HT1080 (cell line): ENCODE results near the gene ACAA1. TPM values are rescaled to one million over a fixed set of nuclear protein-coding genes. Genes with fewer than 3 reads are reported as not detected.

Experiments used
- DNase-seq: peaks from one replicate; pipeline ENCODE4 v3.0.0-alpha.2; 2015; ENCODE audit warnings: low read depth
- total RNA-seq: library from RNA; depleted of rRNA; stranded (reverse); fragments of >200 nt; shearing (Covaris generic); gene quantifications from 2 replicates; pipeline ENCODE4 v1.2.3, GENCODE V29; 2014

The ACAA1 gene
- total RNA-seq, 1 experiment from 2014 or later: 14.2 TPM

GRCh38 chr3:38119821-38120692, 16.9 kb downstream of the ACAA1 start:
- DNase-seq: no peak

- DNase-seq: no peak
Observed at GRCh38 chr3:38119248-38119544, 17.7 kb downstream of the ACAA1 start.

- DNase-seq: no peak
Observed at GRCh38 chr3:38118421-38119247, 18.3 kb downstream of the ACAA1 start.

GRCh38 chr3:38117748-38118420, 19.0 kb downstream of the ACAA1 start:
- DNase-seq: peak; percentile 67

GRCh38 chr3:38117163-38117716, 19.7 kb downstream of the ACAA1 start:
- no peak for DNase-seq

- no peak for DNase-seq
Observed at GRCh38 chr3:38116471-38117162, 20.3 kb downstream of the ACAA1 start.

GRCh38 chr3:38115645-38116427, 21.1 kb downstream of the ACAA1 start:
- DNase-seq: no peak

GRCh38 chr3:38114875-38115644, 21.9 kb downstream of the ACAA1 start:
- no peak for DNase-seq

GRCh38 chr3:38114052-38114874, 22.7 kb downstream of the ACAA1 start:
- DNase-seq: no peak

- DNase-seq: no peak
Observed at GRCh38 chr3:38112378-38112761, 24.6 kb downstream of the ACAA1 start.

GRCh38 chr3:38111696-38112377, 25.1 kb downstream of the ACAA1 start:
- no peak for DNase-seq

- no peak for DNase-seq
Observed at GRCh38 chr3:38111201-38111600, 25.7 kb downstream of the ACAA1 start.

- no peak for DNase-seq
Observed at GRCh38 chr3:38110314-38111050, 26.4 kb downstream of the ACAA1 start.

- DNase-seq: no peak
Observed at GRCh38 chr3:38109580-38110313, 27.2 kb downstream of the ACAA1 start.

- DNase-seq: no peak
Observed at GRCh38 chr3:38108649-38109579, 28.0 kb downstream of the ACAA1 start.
